IMR-90 (cell line): ENCODE measurements around the gene MYPN. TPM values are rescaled to one million over a fixed set of nuclear protein-coding genes. Genes with fewer than 3 reads are reported as not detected.

Experiments
- ATAC-seq: fragments of 200-7000 bp; cut with Tn5 transposase; 2 replicates; pipeline ENCODE4 v1.9.1; 2020; ENCODE audit warnings: low read depth, mild to moderate bottlenecking, moderate library complexity
- BruUV-seq: library from RNA; stranded (reverse); fragments of 400-500 nt; replicated peaks from 2 replicates; lab custom pipeline; 2021; lab: Mats Ljungman, UMichigan
- CTCF ChIA-PET: fragments of 300-600 bp; formaldehyde crosslinking; extraction: SDS; loops from one replicate; lab custom pipeline; 2021; ENCODE audit warnings: antibody characterized with exemption; lab: Yijun Ruan, JAX
- POLR2A ChIA-PET: fragments of 300-600 bp; sonication (Branson Sonifier 250); formaldehyde crosslinking; loops from one replicate; lab custom pipeline; 2022; ENCODE audit warnings: antibody characterized with exemption; ENCODE audit not compliant: unreplicated experiment; lab: Charles Lee
- DNase-seq: peaks from one replicate; pipeline ENCODE4 v3.0.0; 2013
- H2AFZ ChIP-seq: replicated peaks from 2 replicates; pipeline ENCODE3; 2013; ENCODE audit warnings: low read length, mild to moderate bottlenecking; ENCODE audit not compliant: poor library complexity
- H2AK5ac ChIP-seq: 2 replicates; pipeline ENCODE4 v1.6.1; 2013; ENCODE audit warnings: low read depth, low read length, inconsistent platforms
- H2AK9ac ChIP-seq: replicated peaks from 2 replicates; pipeline ENCODE3; 2013; ENCODE audit warnings: mild to moderate bottlenecking, low read depth, low read length, moderate library complexity; ENCODE audit not compliant: poor library complexity
- H2BK120ac ChIP-seq: 2 replicates; pipeline ENCODE4 v1.6.1; 2013; ENCODE audit warnings: low read depth, low read length, inconsistent platforms
- H2BK15ac ChIP-seq: 3 replicates; pipeline ENCODE4 v1.6.1; 2013; ENCODE audit warnings: low read depth, low read length, inconsistent platforms
- H2BK20ac ChIP-seq: 2 replicates; pipeline ENCODE4 v1.6.1; 2013; ENCODE audit warnings: low read depth, mild to moderate bottlenecking, inconsistent platforms, low read length, moderate library complexity
- H2BK5ac ChIP-seq: 2 replicates; pipeline ENCODE4 v1.6.1; 2013; ENCODE audit warnings: mild to moderate bottlenecking, low read depth, low read length, inconsistent platforms; ENCODE audit not compliant: poor library complexity, severe bottlenecking
- H3K14ac ChIP-seq: replicated peaks from 2 replicates; pipeline ENCODE4 v1.6.1; 2013; ENCODE audit warnings: low read depth, low read length, inconsistent platforms
- H3K18ac ChIP-seq: 2 replicates; pipeline ENCODE4 v1.6.1; 2013; ENCODE audit warnings: low read depth, low read length, control low read depth
- H3K23ac ChIP-seq: 2 replicates; pipeline ENCODE4 v1.6.1; 2013; ENCODE audit warnings: low read depth, low read length, inconsistent platforms
- H3K27ac ChIP-seq: 2 replicates; pipeline ENCODE4 v1.5.1; 2013; ENCODE audit warnings: mild to moderate bottlenecking, control low read depth, low read length; ENCODE audit not compliant: insufficient read depth
- H3K27me3 ChIP-seq: 2 replicates; pipeline ENCODE4 v1.6.1; 2013; ENCODE audit warnings: low read length; ENCODE audit not compliant: control insufficient read depth, insufficient read depth
- H3K36me3 ChIP-seq: 2 replicates; pipeline ENCODE4 v1.6.1; 2013; ENCODE audit warnings: low read length, mixed read lengths; ENCODE audit not compliant: control insufficient read depth, insufficient read depth
- H3K4ac ChIP-seq: 2 replicates; pipeline ENCODE4 v1.6.1; 2013; ENCODE audit warnings: low read depth, low read length, inconsistent platforms
- H3K4me1 ChIP-seq: 2 replicates; pipeline ENCODE4 v1.6.1; 2013; ENCODE audit warnings: low read length, mixed read lengths; ENCODE audit not compliant: control insufficient read depth, insufficient read depth
- H3K4me2 ChIP-seq: 2 replicates; pipeline ENCODE4 v1.6.1; 2013; ENCODE audit warnings: low read depth, mild to moderate bottlenecking, control low read depth, low read length, moderate library complexity
- H3K4me3 ChIP-seq: 2 replicates; pipeline ENCODE4 v1.5.1; 2013; ENCODE audit warnings: low read depth, mild to moderate bottlenecking, control low read depth, low read length, moderate library complexity; ENCODE audit not compliant: insufficient read depth
- H3K56ac ChIP-seq: 2 replicates; pipeline ENCODE4 v1.6.1; 2013; ENCODE audit warnings: low read length, inconsistent platforms; ENCODE audit not compliant: insufficient read depth; ENCODE audit errors: extremely low read depth
- H3K79me1 ChIP-seq, 2 experiments: 2 replicates each; pipeline ENCODE4 v1.6.1; 2013; ENCODE audit warnings: low read length in 2 of 2, inconsistent platforms in 1 of 2, low read depth in 1 of 2
- H3K9ac ChIP-seq: 2 replicates; pipeline ENCODE4 v1.6.1; 2013; ENCODE audit warnings: low read depth, low read length, control low read depth
- H3K9me1 ChIP-seq: 2 replicates; pipeline ENCODE4 v1.6.1; 2013; ENCODE audit warnings: low read length, inconsistent platforms; ENCODE audit not compliant: insufficient read depth
- H3K9me3 ChIP-seq: 2 replicates; pipeline ENCODE4 v1.6.1; 2013; ENCODE audit warnings: low read length; ENCODE audit not compliant: control insufficient read depth, insufficient read depth
- H4K20me1 ChIP-seq: 2 replicates; pipeline ENCODE4 v1.6.1; 2013; ENCODE audit warnings: low read length, inconsistent platforms; ENCODE audit not compliant: insufficient read depth
- H4K5ac ChIP-seq: 2 replicates; pipeline ENCODE4 v1.6.1; 2013; ENCODE audit warnings: mild to moderate bottlenecking, low read depth, low read length, control low read depth
- H4K8ac ChIP-seq, 2 experiments: 2 replicates each; pipeline ENCODE4 v1.6.1; 2013; ENCODE audit warnings: low read depth in 2 of 2, low read length in 2 of 2, control low read depth in 1 of 2, inconsistent platforms in 1 of 2
- H4K91ac ChIP-seq: 2 replicates; pipeline ENCODE4 v1.6.1; 2013; ENCODE audit warnings: low read depth, low read length, inconsistent platforms; ENCODE audit not compliant: insufficient read depth
- CEBPB ChIP-seq: IDR thresholded peaks from 2 replicates; pipeline ENCODE4 v1.6.1; 2012; ENCODE audit warnings: low read depth, low read length, improper control_type of control experiment
- CHD1 ChIP-seq: IDR thresholded peaks from 2 replicates; pipeline ENCODE4 v1.6.1; 2012; ENCODE audit warnings: low read depth, low read length, improper control_type of control experiment
- MAFK ChIP-seq: IDR thresholded peaks from 2 replicates; pipeline ENCODE4 v1.6.1; 2012; ENCODE audit warnings: low read depth, low read length, improper control_type of control experiment
- MAZ ChIP-seq: IDR thresholded peaks from 2 replicates; pipeline ENCODE4 v1.6.1; 2012; ENCODE audit warnings: low read depth, mild to moderate bottlenecking, low read length, improper control_type of control experiment, moderate library complexity, borderline replicate concordance
- WGBS, 2 experiments: methylation state at CpG; one replicate each; pipeline versions ENCODE4 v1.1.5 to v1.1.7; 2013; ENCODE audit warnings: missing lambda C conversion rate in 2 of 2; ENCODE audit not compliant: insufficient read length in 1 of 2; ENCODE audit errors: extremely low coverage in 2 of 2; 5-methylcytosine and 5-hydroxymethylcytosine counted together
- dilution Hi-C: fragments of 300-500 bp; cut with HindIII; formaldehyde crosslinking; loops from one replicate; pipeline ENCODE4 v1.14.3; 2018; ENCODE audit warnings: low sequenced_read_pairs; ENCODE audit not compliant: unreplicated experiment
- in situ Hi-C: fragments of 300-500 bp; cut with MboI; formaldehyde crosslinking; loops from 3 replicates; pipeline ENCODE4 v1.14.3; 2019; ENCODE audit warnings: low sequenced_read_pairs, inconsistent platforms, mixed read lengths
- intact Hi-C: fragments of 100-400 bp; cut with micrococcal nuclease; formaldehyde crosslinking; loops from 2 replicates; pipeline ENCODE4 v1.10.0; 2022
- polyA plus RNA-seq, 3 experiments: library from polyadenylated mRNA; depleted of rRNA; stranded (reverse); fragments of >200 nt; gene quantifications; 2 replicates each; pipeline ENCODE4 v1.2.3, GENCODE V29; 2012; ENCODE audit warnings: low replicate concordance in 1 of 3
- total RNA-seq: library from RNA; depleted of rRNA; stranded (reverse); fragments of >200 nt; gene quantifications from 2 replicates; pipeline ENCODE4 v1.2.3, GENCODE V29; 2012

The MYPN gene
- total and polyA plus RNA-seq, 2 of the 4 experiments (the other 2 are of a cell fraction) = 7.8 to 13.1 TPM

DNA sequence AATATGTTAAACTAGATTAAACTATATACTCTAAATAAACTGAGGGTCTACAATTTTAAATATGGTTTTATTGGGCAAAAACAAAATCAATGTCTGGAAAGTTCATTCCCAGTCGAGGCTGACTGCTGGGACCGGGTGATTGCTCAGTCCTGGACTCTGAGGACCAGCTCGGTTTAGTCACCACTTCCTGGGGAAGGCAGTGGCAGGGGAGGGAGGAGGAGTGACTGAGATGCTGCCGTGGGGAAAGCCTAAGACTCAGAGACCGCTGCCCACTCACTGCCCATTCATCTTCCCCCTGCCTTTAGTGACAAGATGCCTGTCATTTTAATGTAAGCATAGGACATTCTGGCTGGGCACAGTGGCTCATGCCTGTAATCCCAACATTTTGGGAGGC, 93.7 kb downstream of the MYPN start:
- no peak overlapping the region for H3K4me3 ChIP-seq
- ChIA-PET CTCF (interaction anchor here (1.4 to 1.5 kb wide), 3 partner anchors 10 to 121 kb away, joined by 5 to 6 read pairs (median 6); no protein-coding TSS in a partner anchor), POLR2A (no interaction called here)
- H2AK9ac ChIP-seq = no peak overlapping the region
- DNase-seq (peak; percentile 78), ATAC-seq (peak; percentile 98)
- in situ Hi-C loops = loop anchor here (10.0 kb wide), 1 partner anchor 118 kb away; no protein-coding TSS in a partner anchor
- H3K14ac ChIP-seq = no peak overlapping the region
- no peaks in the 10 kb centered on the region for H4K20me1 ChIP-seq
- no CpG with 5 or more reads among the region's 5 CpGs for whole genome bisulfite sequencing, 2 experiments
- H3K79me1 ChIP-seq = no peaks in the 10 kb centered on the region
- no peak overlapping the region for H4K91ac ChIP-seq
- H3K4ac ChIP-seq = no peak overlapping the region
- H3K36me3 ChIP-seq = no peaks in the 10 kb centered on the region; the same call in 1 of the 2 replicates
- H2BK120ac ChIP-seq = no peak overlapping the region
- H3K27ac ChIP-seq = no peak overlapping the region; the same call in 1 of the 2 replicates
- H3K9me3 ChIP-seq = no peaks in the 10 kb centered on the region
- no peak overlapping the region for H3K9ac ChIP-seq
- H3K9me1 ChIP-seq = no peaks in the 10 kb centered on the region
- peak overlapping the region; percentile 41 for H2BK5ac ChIP-seq
- H4K8ac ChIP-seq = no peak overlapping the region
- TF ChIP-seq CHD1 = no peak
- TF ChIP-seq MAZ = peak; percentile 59; the same call in 1 of the 2 replicates
- no peak for TF ChIP-seq MAFK
- peak; percentile 33; the same call in 1 of the 2 replicates for TF ChIP-seq CEBPB
- H4K5ac ChIP-seq = no peak overlapping the region
- no peak overlapping the region for H3K23ac ChIP-seq
- dilution Hi-C loops = no loop called here
- intact Hi-C loops = no loop called here
- no peak overlapping the region for H2BK15ac ChIP-seq
- H2AK5ac ChIP-seq = no peak overlapping the region
- no peaks in the 10 kb centered on the region for H3K27me3 ChIP-seq
- peaks cover 3% of the 10 kb centered on the region; the same call in 1 of the 2 replicates for H3K4me1 ChIP-seq
- H3K56ac ChIP-seq = no peak overlapping the region
- peak overlapping the region; percentile 62 for H3K4me2 ChIP-seq
- peak overlapping the region; percentile 78 for H2AFZ ChIP-seq
- no TSS peak for BruUV-seq
- peak overlapping the region; percentile 20; the same call in 1 of the 2 replicates for H3K18ac ChIP-seq
- H2BK20ac ChIP-seq = no peak overlapping the region
